Right lobe of liver (tissue), 6 donors: Measurements from ENCODE around the gene LIX1. TPM values are rescaled to one million over a fixed set of nuclear protein-coding genes. Genes with fewer than 3 reads are reported as not detected.

Source experiments
- ATAC-seq, 4 donors: fragments of 200-7000 bp; cut with Tn5 transposase; one replicate each; pipeline ENCODE4 v1.9.1; 2020; ENCODE audit warnings: mild to moderate bottlenecking in 4 of 4, moderate library complexity in 4 of 4
- DNase-seq, 3 donors: peaks; one replicate each; pipeline ENCODE4 v3.0.0-alpha.2; 2020
- H3K27ac ChIP-seq, 3 donors: fragments of 200-600 bp; one replicate each; pipeline ENCODE4 v1.8.0; 2022
- H3K27me3 ChIP-seq, 2 donors: fragments of 200-600 bp; one replicate each; pipeline ENCODE4 v1.8.0; 2022
- H3K36me3 ChIP-seq, 4 donors: fragments of 200-600 bp; sonication (generic) in 1 of 4; one replicate each; pipeline versions ENCODE4 v1.5.1 to v1.8.0; 2017 to 2022; ENCODE audit warnings: control low read depth in 1 of 4
- H3K4me1 ChIP-seq, 4 donors: fragments of 200-600 bp; sonication (generic) in 1 of 4; one replicate each; pipeline versions ENCODE4 v1.5.1 to v1.8.0; 2017 to 2022; ENCODE audit warnings: control low read depth in 1 of 4
- H3K4me3 ChIP-seq, 3 donors: fragments of 200-600 bp; one replicate each; pipeline ENCODE4 v1.8.0; 2022
- H3K9me3 ChIP-seq, 4 donors: fragments of 200-600 bp; sonication (generic) in 1 of 4; one replicate each; pipeline versions ENCODE4 v1.5.1 to v1.8.0; 2017 to 2022; ENCODE audit warnings: control low read depth in 1 of 4
- CTCF ChIP-seq, 4 donors: fragments of 200-600 bp in 3 of 4; fragments of 450-650 bp in 1 of 4; IDR thresholded peaks; one replicate each; pipeline versions ENCODE4 v1.5.1 to v1.8.0; 2016 to 2022; ENCODE audit warnings: antibody characterized with exemption in 4 of 4, mild to moderate bottlenecking in 2 of 4
- POLR2A ChIP-seq: fragments of 450-650 bp; IDR thresholded peaks from one replicate; pipeline ENCODE4 v1.6.1; 2017; ENCODE audit warnings: antibody characterized with exemption, mild to moderate bottlenecking
- WGBS: methylation state at CpG from one replicate; pipeline ENCODE4 v1.1.6; 2018; ENCODE audit warnings: low coverage, low lambda C conversion rate; ENCODE audit not compliant: insufficient coverage; ENCODE audit errors: missing lambda C conversion rate; 5-methylcytosine and 5-hydroxymethylcytosine counted together
- intact Hi-C, 2 donors: fragments of 100-400 bp; cut with DNase I; formaldehyde crosslinking; loops; one replicate each; pipeline versions ENCODE4 v1.11.2 to v1.14.1; 2022
- total RNA-seq, 6 experiments: library from RNA; depleted of rRNA in 2 of 6; stranded (reverse); fragments of >200 nt in 2 of 6; fragmentation: NEBNext Ultra II Directional in 3 of 6; extraction: Animal tissue kit (Norgen Biotek cat#: 25700) in 3 of 6; gene quantifications; one replicate each; pipeline versions ENCODE4 v1.1.0 to v1.2.4, GENCODE V29; 2016 to 2023
- donor health status: DM: no; HTN: yes; CAD: no.
- donor health status: DM: no; HTN: no; CAD: no.
- donor health status: DM: no; HTN: no; CAD: no.
- donor health status: DM: no; HTN: yes; CAD: no.
- donor health status: DM: no; HTN: yes; CAD: no.

The LIX1 gene
- total RNA-seq, 6 experiments from 2014 or later: not detected

- H3K4me3 ChIP-seq: no peak overlapping the region
- H3K27ac ChIP-seq: no peak overlapping the region
- intact Hi-C loops: no loop called here
- H3K36me3 ChIP-seq: no peaks in the 10 kb centered on the region
- ATAC-seq (no peak), DNase-seq (no peak)
- H3K27me3 ChIP-seq: no peaks in the 10 kb centered on the region
- H3K4me1 ChIP-seq: no peaks in the 10 kb centered on the region
- no peaks in the 10 kb centered on the region for H3K9me3 ChIP-seq
- 81% methylated on average over 5 of the region's 8 CpGs for WGBS
- no peak for TF ChIP-seq CTCF (IDR thresholded peaks at IDR 0.05)
- TF ChIP-seq POLR2A: no peak
Measured at GRCh38 chr5:97062046-97062445, 80.4 kb downstream of the LIX1 start.

GRCh38 chr5:97056263-97056662, 86.1 kb downstream of the LIX1 start:
- H3K4me1 ChIP-seq: no peaks in the 10 kb centered on the region
- no peaks in the 10 kb centered on the region for H3K36me3 ChIP-seq
- no CpG with 5 or more reads among the region's 1 CpG for WGBS
- no peak overlapping the region for H3K27ac ChIP-seq
- H3K27me3 ChIP-seq: no peaks in the 10 kb centered on the region
- intact Hi-C loops: no loop called here
- TF ChIP-seq POLR2A (no peak), CTCF (IDR thresholded peaks at IDR 0.05) (no peak)
- H3K4me3 ChIP-seq: no peak overlapping the region
- ATAC-seq (no peak), DNase-seq (no peak)
- H3K9me3 ChIP-seq: no peaks in the 10 kb centered on the region

- H3K27me3 ChIP-seq: no peaks in the 10 kb centered on the region
- no peak for ATAC-seq
Measured at GRCh38 chr5:97049175-97049574, 93.2 kb downstream of the LIX1 start.

GRCh38 chr5:97047076-97047475, 95.3 kb downstream of the LIX1 start:
- H3K4me3 ChIP-seq: no peak overlapping the region
- 67% methylated on average over 1 of the region's 1 CpG for WGBS
- DNase-seq (no peak), ATAC-seq (no peak)
- H3K9me3 ChIP-seq: no peaks in the 10 kb centered on the region
- intact Hi-C loops: no loop called here
- H3K27ac ChIP-seq: no peak overlapping the region
- no peaks in the 10 kb centered on the region for H3K36me3 ChIP-seq
- H3K4me1 ChIP-seq: no peaks in the 10 kb centered on the region
- TF ChIP-seq CTCF (IDR thresholded peaks at IDR 0.05) (no peak), POLR2A (no peak)
- H3K27me3 ChIP-seq: no peaks in the 10 kb centered on the region

More at GRCh38 chr5:97049175-97049574, 93.2 kb downstream of the LIX1 start:
- intact Hi-C loops: no loop called here
- no peaks in the 10 kb centered on the region for H3K4me1 ChIP-seq
- TF ChIP-seq POLR2A (no peak), CTCF (IDR thresholded peaks at IDR 0.05) (no peak)
- 74% methylated on average over 7 of the region's 7 CpGs for WGBS
- no peaks in the 10 kb centered on the region for H3K36me3 ChIP-seq
- no peak overlapping the region for H3K27ac ChIP-seq
- no peak overlapping the region for H3K4me3 ChIP-seq
- no peaks in the 10 kb centered on the region for H3K9me3 ChIP-seq
- no peak for DNase-seq
